ENCODE data around the gene ZC3H12D. TPM values are rescaled to one million over a fixed set of nuclear protein-coding genes. Genes with fewer than 3 reads are reported as not detected.
A peak's percentile ranks its signal among the peaks of the same experiment; 100 is the strongest.

ZC3H12D gene
- total RNA-seq, 2 experiments from 2014 or later: 75.8 to 82.7 TPM

- Mint-ChIP-seq H3K4me3 (no peak overlapping the region), H3K9me3 (no peaks in the 10 kb centered on the region), H3K27me3 (ENCODE audit: low read depth) (no peaks in the 10 kb centered on the region), H3K36me3 (ENCODE audit: low read depth) (no peaks in the 10 kb centered on the region), H3K27ac (no peak overlapping the region), H3K4me1 (ENCODE audit: low read depth) (peaks cover 13% of the 10 kb centered on the region)
- DNase-seq: no peak
- CTCF ChIA-PET: interaction anchor here (1.0 to 6.3 kb wide), 5 partner anchors 47 to 407 kb away, joined by 3 to 58 read pairs (median 7); no protein-coding TSS in a partner anchor
- intact Hi-C loops (cut with micrococcal nuclease): no loop called here
These were observed 48.8 kb downstream of the ZC3H12D start for GRCh38 chr6:149435919-149436586.

GRCh38 chr6:149433881-149434280 lies 50.9 kb downstream of the ZC3H12D start:
- intact Hi-C loops (cut with micrococcal nuclease): loop anchor here (2.0 to 5.0 kb wide), 5 partner anchors 177 to 872 kb away; partner anchors contain the start of gene UST
- Mint-ChIP-seq H3K9me3 (no peaks in the 10 kb centered on the region), H3K4me1 (ENCODE audit: low read depth) (peaks cover 9% of the 10 kb centered on the region), H3K27ac (no peak overlapping the region), H3K4me3 (no peak overlapping the region), H3K36me3 (ENCODE audit: low read depth) (no peaks in the 10 kb centered on the region), H3K27me3 (ENCODE audit: low read depth) (no peaks in the 10 kb centered on the region)
- CTCF ChIA-PET: interaction anchor here (0.6 to 7.3 kb wide), 8 partner anchors 10 to 404 kb away, joined by 3 to 172 read pairs (median 6); no protein-coding TSS in a partner anchor
- no peak for DNase-seq

- intact Hi-C loops (cut with micrococcal nuclease): loop anchor here (2.0 to 5.0 kb wide), 5 partner anchors 176 to 871 kb away; partner anchors contain the start of gene UST
- H3K36me3 Mint-ChIP-seq (ENCODE audit: low read depth): no peaks in the 10 kb centered on the region
These were observed 51.4 kb downstream of the ZC3H12D start for GRCh38 chr6:149433405-149433804.

DNA sequence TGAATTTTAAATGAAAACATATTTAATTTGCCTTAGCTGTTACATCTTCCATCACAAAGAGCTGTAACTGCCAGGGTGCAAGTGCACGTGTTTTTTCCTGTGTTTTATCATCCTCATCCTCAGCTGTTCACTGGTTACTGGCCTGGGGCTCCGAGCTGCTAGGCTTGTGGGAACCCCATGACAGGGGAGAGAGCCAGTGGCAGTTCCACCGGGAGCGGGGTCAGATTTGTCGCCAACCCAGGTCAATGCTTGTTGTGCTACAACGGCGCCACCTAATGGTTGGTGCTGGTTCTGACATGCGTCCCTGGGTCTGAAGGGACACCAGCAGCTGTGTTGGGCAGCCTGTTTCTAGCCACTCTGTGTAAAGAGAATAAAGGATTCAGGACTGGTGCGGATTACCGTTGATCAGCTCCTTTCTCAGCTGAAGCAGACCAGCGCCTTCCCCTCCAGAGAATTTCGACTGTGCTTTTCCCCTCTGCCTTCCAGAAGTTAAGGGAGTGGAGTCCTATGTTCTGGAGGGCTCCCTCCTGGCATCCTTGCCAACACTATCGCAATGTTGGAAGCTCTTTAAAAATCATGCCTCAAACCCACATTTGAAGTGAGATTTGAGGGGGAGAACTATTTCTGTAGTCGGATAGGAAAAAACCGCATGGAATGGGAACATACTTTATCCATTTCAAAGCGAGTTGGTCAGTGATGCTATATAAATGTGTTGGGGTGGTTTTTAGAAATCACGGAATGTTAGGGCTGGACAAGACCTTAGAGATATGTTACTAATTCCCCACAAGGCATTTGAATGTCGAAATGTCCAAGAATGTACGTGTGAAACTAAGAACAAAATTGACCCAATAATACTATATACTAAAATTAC lies 52.7 kb downstream of the ZC3H12D start:
- intact Hi-C loops (cut with micrococcal nuclease): loop anchor here (1.0 to 5.0 kb wide), 9 partner anchors 85 to 870 kb away; partner anchors contain the start of gene UST
- DNase-seq: peak; percentile 97
- CTCF ChIA-PET: interaction anchor here (0.5 to 7.3 kb wide), 85 partner anchors 9 to 1527 kb away, joined by 3 to 172 read pairs (median 4); no protein-coding TSS in a partner anchor
- no peak overlapping the region for H3K27ac Mint-ChIP-seq
- no peaks in the 10 kb centered on the region for H3K9me3 Mint-ChIP-seq
- H3K27me3 Mint-ChIP-seq (ENCODE audit: low read depth): no peaks in the 10 kb centered on the region
- no peaks in the 10 kb centered on the region for H3K36me3 Mint-ChIP-seq (ENCODE audit: low read depth)
- H3K4me3 Mint-ChIP-seq: no peak overlapping the region
- H3K4me1 Mint-ChIP-seq (ENCODE audit: low read depth): peaks cover 2% of the 10 kb centered on the region

More at GRCh38 chr6:149433405-149433804, 51.4 kb downstream of the ZC3H12D start:
- Mint-ChIP-seq H3K4me1 (ENCODE audit: low read depth) (peaks cover 6% of the 10 kb centered on the region), H3K27me3 (ENCODE audit: low read depth) (no peaks in the 10 kb centered on the region), H3K9me3 (no peaks in the 10 kb centered on the region), H3K27ac (no peak overlapping the region), H3K4me3 (no peak overlapping the region)
- DNase-seq: no peak
- CTCF ChIA-PET: interaction anchor here (0.6 to 7.3 kb wide), 8 partner anchors 10 to 403 kb away, joined by 3 to 172 read pairs (median 6); no protein-coding TSS in a partner anchor

GRCh38 chr6:149429427-149430360 lies 55.1 kb downstream of the ZC3H12D start:
- intact Hi-C loops (cut with micrococcal nuclease): loop anchor here (5.0 kb wide), 4 partner anchors 172 to 867 kb away; partner anchors contain the start of gene UST
- Mint-ChIP-seq H3K36me3 (ENCODE audit: low read depth) (no peaks in the 10 kb centered on the region), H3K27me3 (ENCODE audit: low read depth) (no peaks in the 10 kb centered on the region), H3K9me3 (no peaks in the 10 kb centered on the region), H3K4me3 (no peak overlapping the region), H3K27ac (no peak overlapping the region), H3K4me1 (ENCODE audit: low read depth) (peaks cover 2% of the 10 kb centered on the region)
- DNase-seq: no peak
- CTCF ChIA-PET: interaction anchor here (0.8 to 7.3 kb wide), 4 partner anchors 105 to 399 kb away, joined by 3 to 172 read pairs (median 4); no protein-coding TSS in a partner anchor

DNA sequence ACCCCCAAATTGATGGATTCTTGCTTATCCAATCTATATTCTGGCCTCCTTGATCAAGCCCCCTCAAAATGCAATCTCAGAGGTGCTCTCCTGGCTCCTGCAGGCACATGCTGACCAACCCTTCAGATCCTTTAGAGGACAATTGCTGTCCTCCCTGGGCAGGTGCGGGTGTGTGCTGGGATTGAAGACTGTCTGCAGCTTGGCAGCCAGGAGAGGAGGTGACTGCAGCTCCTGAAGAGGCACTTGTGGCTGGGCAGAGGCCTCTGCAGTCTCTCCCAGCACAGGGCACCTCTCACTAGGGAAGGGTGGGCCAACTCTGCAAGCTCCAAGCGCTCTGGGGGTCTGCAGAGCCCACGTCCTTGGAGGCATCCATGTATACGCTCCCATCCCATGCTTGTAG lies 56.2 kb downstream of the ZC3H12D start:
- intact Hi-C loops (cut with micrococcal nuclease): no loop called here
- Mint-ChIP-seq H3K4me1 (ENCODE audit: low read depth) (peaks cover 2% of the 10 kb centered on the region), H3K9me3 (no peaks in the 10 kb centered on the region), H3K36me3 (ENCODE audit: low read depth) (no peaks in the 10 kb centered on the region), H3K27me3 (ENCODE audit: low read depth) (no peaks in the 10 kb centered on the region), H3K27ac (no peak overlapping the region), H3K4me3 (no peak overlapping the region)
- CTCF ChIA-PET: interaction anchor here (0.8 to 7.3 kb wide), 2 partner anchors 103 to 398 kb away, joined by 3 to 172 read pairs; no protein-coding TSS in a partner anchor
- DNase-seq: no peak

GRCh38 chr6:149425754-149426153 lies 59.1 kb downstream of the ZC3H12D start:
- no peak for DNase-seq
- intact Hi-C loops (cut with micrococcal nuclease): no loop called here
- Mint-ChIP-seq H3K4me3 (no peak overlapping the region), H3K36me3 (ENCODE audit: low read depth) (no peaks in the 10 kb centered on the region), H3K9me3 (no peaks in the 10 kb centered on the region), H3K4me1 (ENCODE audit: low read depth) (no peaks in the 10 kb centered on the region), H3K27me3 (ENCODE audit: low read depth) (no peaks in the 10 kb centered on the region), H3K27ac (no peak overlapping the region)
- CTCF ChIA-PET: interaction anchor here (0.6 to 1.5 kb wide), 4 partner anchors 44 to 397 kb away, joined by 3 to 4 read pairs (median 4); no protein-coding TSS in a partner anchor

DNA sequence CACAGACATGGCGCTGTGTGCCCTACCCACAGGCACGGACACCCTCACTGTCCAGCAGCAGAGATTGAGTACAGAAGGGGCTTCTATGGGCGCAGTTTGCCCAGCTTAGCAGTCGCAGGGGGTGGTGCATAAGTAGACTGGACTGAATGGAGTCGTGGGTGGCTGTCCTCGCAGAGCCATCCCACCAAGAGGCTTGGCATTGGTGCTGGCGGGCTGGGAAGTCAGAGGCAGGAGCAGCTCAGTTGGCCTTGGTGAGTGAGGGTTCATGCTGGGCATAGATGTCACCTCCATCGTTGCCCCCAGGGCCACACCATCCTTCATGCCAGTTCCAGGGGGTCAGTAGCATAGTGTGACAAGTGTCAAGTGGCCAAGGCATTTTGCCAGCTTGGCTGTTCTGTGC lies 59.6 kb downstream of the ZC3H12D start:
- no peaks in the 10 kb centered on the region for H3K36me3 Mint-ChIP-seq (ENCODE audit: low read depth)
- DNase-seq: no peak

DNA sequence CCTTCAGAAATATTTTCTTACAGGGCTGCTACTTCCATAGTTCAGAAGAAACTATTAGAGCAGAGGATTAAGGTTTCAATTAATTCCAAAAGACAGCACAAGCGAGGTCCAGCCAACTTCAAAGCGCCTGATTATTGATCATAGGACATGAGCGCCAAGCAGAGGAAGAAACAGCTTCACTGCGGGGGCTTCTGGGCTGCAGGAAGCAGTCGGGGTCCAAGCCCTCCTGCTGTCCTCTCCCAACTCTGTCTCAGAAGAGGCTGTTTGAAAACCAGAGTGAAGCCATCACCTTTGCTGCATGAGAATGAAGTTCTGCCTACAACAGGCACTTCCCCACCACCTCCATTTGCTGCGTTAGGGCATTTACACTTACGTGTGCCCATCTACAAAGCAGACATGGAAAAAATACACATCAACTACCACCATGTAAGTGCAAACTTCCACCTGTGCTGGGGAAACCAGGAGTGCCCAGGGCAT lies 60.8 kb downstream of the ZC3H12D start:
- H3K9me3 Mint-ChIP-seq: no peaks in the 10 kb centered on the region
- H3K36me3 Mint-ChIP-seq (ENCODE audit: low read depth): no peaks in the 10 kb centered on the region
- peaks cover 10% of the 10 kb centered on the region for H3K4me1 Mint-ChIP-seq (ENCODE audit: low read depth)
- no peak overlapping the region for H3K27ac Mint-ChIP-seq
- DNase-seq: no peak
- no peaks in the 10 kb centered on the region for H3K27me3 Mint-ChIP-seq (ENCODE audit: low read depth)
- H3K4me3 Mint-ChIP-seq: no peak overlapping the region
- CTCF ChIA-PET: interaction anchor here (0.6 to 1.4 kb wide), 5 partner anchors 8 to 855 kb away, joined by 3 to 5 read pairs (median 4); no protein-coding TSS in a partner anchor
- intact Hi-C loops (cut with micrococcal nuclease): no loop called here

More for the DNA sequence above, 59.6 kb downstream of the ZC3H12D start:
- Mint-ChIP-seq H3K4me1 (ENCODE audit: low read depth) (peaks cover 4% of the 10 kb centered on the region), H3K27ac (no peak overlapping the region), H3K27me3 (ENCODE audit: low read depth) (no peaks in the 10 kb centered on the region), H3K4me3 (no peak overlapping the region), H3K9me3 (no peaks in the 10 kb centered on the region)
- intact Hi-C loops (cut with micrococcal nuclease): no loop called here
- CTCF ChIA-PET: interaction anchor here (1.1 to 1.5 kb wide), 3 partner anchors 66 to 397 kb away, joined by 4 to 5 read pairs (median 4); no protein-coding TSS in a partner anchor

- DNase-seq: no peak
- Mint-ChIP-seq H3K9me3 (no peaks in the 10 kb centered on the region), H3K4me3 (no peak overlapping the region), H3K36me3 (ENCODE audit: low read depth) (no peaks in the 10 kb centered on the region), H3K27ac (no peak overlapping the region), H3K4me1 (ENCODE audit: low read depth) (peaks cover 10% of the 10 kb centered on the region), H3K27me3 (ENCODE audit: low read depth) (no peaks in the 10 kb centered on the region)
- CTCF ChIA-PET: interaction anchor here (0.8 to 1.4 kb wide), 2 partner anchors 9 to 105 kb away, joined by 3 to 4 read pairs; no protein-coding TSS in a partner anchor
- intact Hi-C loops (cut with micrococcal nuclease): no loop called here
These were observed 62.2 kb downstream of the ZC3H12D start for GRCh38 chr6:149422581-149422980.

- no peak for DNase-seq
- Mint-ChIP-seq H3K36me3 (ENCODE audit: low read depth) (no peaks in the 10 kb centered on the region), H3K4me3 (no peak overlapping the region), H3K27ac (no peak overlapping the region), H3K9me3 (peaks cover 3% of the 10 kb centered on the region), H3K4me1 (ENCODE audit: low read depth) (peaks cover 10% of the 10 kb centered on the region), H3K27me3 (ENCODE audit: low read depth) (no peaks in the 10 kb centered on the region)
- CTCF ChIA-PET: interaction anchor here (0.6 to 3.3 kb wide), 5 partner anchors 11 to 394 kb away, joined by 3 to 30 read pairs (median 3); no protein-coding TSS in a partner anchor
- intact Hi-C loops (cut with micrococcal nuclease): no loop called here
These were observed 63.7 kb downstream of the ZC3H12D start for GRCh38 chr6:149421132-149421531.

All from activated naive CD4-positive, alpha-beta T cell treated with anti-CD3 and anti-CD28 coated beads for 36 hours (primary cell).